ENCODE results near the gene FUT2. TPM values are rescaled to one million over a fixed set of nuclear protein-coding genes. Genes with fewer than 3 reads are reported as not detected.

FUT2 gene
- polyA plus RNA-seq, 1 donor from 2014 or later = not detected

DNA sequence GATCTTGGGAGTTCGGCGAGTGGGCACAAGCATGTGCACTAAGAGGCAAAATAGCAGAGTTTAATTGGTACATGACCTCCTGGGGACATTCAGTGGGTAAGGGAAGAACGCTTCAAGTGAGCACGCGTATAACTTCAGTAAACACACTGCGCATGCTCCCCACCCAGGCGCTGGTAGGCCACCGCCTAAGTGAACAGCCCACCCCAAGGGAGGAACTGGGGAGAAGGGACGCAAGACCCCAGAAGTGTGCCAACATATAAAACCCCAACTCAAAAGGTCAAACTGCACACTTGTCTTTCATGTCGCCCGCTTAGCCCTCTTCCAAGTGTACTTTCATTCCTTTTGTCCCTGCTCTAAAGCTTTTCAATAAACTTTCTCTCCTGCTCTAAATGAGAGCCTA lies 12.4 kb upstream of the FUT2 start:
- Histone ChIP-seq H3K4me2 (ENCODE audit: low read length) (no peak overlapping the region), H3K9ac (ENCODE audit: low read length) (no peak overlapping the region), H3K9me2 (ENCODE audit: insufficient read depth, low read length) (no peaks in the 10 kb centered on the region), H2AFZ (ENCODE audit: low read depth, low read length) (no peak overlapping the region), H3K27ac (ENCODE audit: low read length) (no peak overlapping the region), H3K9me3 (ENCODE audit: low read length) (no peaks in the 10 kb centered on the region), H3K79me2 (replicated peaks; ENCODE audit: insufficient read depth, low read length) (no peaks in the 10 kb centered on the region), H3K36me3 (ENCODE audit: insufficient read depth, low read length) (no peaks in the 10 kb centered on the region), H3K4me3 (ENCODE audit: low read length) (no peak overlapping the region), H4K20me1 (ENCODE audit: insufficient read depth) (no peaks in the 10 kb centered on the region), H3F3A (ENCODE audit: insufficient read depth, low read length, poor library complexity, severe bottlenecking) (no peaks in the 10 kb centered on the region), H3K27me3 (ENCODE audit: insufficient read depth, low read depth, low read length) (no peaks in the 10 kb centered on the region)
- TF ChIP-seq TAF1 (IDR thresholded peaks at IDR 0.05; ENCODE audit: low read depth) = no peak

DNA sequence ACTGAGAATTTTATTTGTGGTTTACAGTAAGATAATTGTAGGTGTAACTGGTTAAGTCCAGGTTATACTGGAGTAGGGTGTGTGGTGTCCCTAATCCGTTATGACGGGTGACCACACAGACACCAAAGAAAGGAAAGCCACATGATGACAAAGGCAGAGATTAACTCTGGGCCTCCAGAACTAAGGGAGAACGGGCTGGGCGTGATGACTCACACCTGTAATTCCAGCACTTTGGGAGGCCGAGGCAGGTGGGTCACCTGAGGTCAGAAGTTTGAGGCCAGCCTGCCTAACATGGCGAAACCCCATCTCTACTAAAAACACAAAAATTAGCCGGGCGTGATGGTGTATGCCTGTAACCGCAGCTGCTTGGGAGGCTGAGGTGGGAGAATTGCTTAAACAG lies 10.2 kb upstream of the FUT2 start:
- no peaks in the 10 kb centered on the region for H3K79me2 ChIP-seq (replicated peaks; ENCODE audit: insufficient read depth, low read length)
- TF ChIP-seq POLR2AphosphoS5 (IDR thresholded peaks at IDR 0.05) (no peak), RAD21 (conservative IDR thresholded peaks at IDR 0.05) (no peak), MXI1 (conservative IDR thresholded peaks at IDR 0.05; ENCODE audit: poor library complexity, severe bottlenecking) (no peak), EP300 (conservative IDR thresholded peaks at IDR 0.05; ENCODE audit: poor library complexity, severe bottlenecking) (no peak), EZH2 (IDR thresholded peaks at IDR 0.05; ENCODE audit: borderline replicate concordance, insufficient read depth, low read length, poor library complexity, severe bottlenecking) (no peak), SMC3 (conservative IDR thresholded peaks at IDR 0.05; ENCODE audit: poor library complexity) (no peak), TAF1 (IDR thresholded peaks at IDR 0.05; ENCODE audit: low read depth) (no peak)
- TF ChIP-seq, protein P1, sequence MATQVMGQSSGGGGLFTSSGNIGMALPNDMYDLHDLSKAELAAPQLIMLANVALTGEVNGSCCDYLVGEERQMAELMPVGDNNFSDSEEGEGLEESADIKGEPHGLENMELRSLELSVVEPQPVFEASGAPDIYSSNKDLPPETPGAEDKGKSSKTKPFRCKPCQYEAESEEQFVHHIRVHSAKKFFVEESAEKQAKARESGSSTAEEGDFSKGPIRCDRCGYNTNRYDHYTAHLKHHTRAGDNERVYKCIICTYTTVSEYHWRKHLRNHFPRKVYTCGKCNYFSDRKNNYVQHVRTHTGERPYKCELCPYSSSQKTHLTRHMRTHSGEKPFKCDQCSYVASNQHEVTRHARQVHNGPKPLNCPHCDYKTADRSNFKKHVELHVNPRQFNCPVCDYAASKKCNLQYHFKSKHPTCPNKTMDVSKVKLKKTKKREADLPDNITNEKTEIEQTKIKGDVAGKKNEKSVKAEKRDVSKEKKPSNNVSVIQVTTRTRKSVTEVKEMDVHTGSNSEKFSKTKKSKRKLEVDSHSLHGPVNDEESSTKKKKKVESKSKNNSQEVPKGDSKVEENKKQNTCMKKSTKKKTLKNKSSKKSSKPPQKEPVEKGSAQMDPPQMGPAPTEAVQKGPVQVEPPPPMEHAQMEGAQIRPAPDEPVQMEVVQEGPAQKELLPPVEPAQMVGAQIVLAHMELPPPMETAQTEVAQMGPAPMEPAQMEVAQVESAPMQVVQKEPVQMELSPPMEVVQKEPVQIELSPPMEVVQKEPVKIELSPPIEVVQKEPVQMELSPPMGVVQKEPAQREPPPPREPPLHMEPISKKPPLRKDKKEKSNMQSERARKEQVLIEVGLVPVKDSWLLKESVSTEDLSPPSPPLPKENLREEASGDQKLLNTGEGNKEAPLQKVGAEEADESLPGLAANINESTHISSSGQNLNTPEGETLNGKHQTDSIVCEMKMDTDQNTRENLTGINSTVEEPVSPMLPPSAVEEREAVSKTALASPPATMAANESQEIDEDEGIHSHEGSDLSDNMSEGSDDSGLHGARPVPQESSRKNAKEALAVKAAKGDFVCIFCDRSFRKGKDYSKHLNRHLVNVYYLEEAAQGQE (IDR thresholded peaks at IDR 0.05; ENCODE audit: borderline replicate concordance) = no peak
- TF ChIP-seq, protein P2, sequence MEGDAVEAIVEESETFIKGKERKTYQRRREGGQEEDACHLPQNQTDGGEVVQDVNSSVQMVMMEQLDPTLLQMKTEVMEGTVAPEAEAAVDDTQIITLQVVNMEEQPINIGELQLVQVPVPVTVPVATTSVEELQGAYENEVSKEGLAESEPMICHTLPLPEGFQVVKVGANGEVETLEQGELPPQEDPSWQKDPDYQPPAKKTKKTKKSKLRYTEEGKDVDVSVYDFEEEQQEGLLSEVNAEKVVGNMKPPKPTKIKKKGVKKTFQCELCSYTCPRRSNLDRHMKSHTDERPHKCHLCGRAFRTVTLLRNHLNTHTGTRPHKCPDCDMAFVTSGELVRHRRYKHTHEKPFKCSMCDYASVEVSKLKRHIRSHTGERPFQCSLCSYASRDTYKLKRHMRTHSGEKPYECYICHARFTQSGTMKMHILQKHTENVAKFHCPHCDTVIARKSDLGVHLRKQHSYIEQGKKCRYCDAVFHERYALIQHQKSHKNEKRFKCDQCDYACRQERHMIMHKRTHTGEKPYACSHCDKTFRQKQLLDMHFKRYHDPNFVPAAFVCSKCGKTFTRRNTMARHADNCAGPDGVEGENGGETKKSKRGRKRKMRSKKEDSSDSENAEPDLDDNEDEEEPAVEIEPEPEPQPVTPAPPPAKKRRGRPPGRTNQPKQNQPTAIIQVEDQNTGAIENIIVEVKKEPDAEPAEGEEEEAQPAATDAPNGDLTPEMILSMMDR (IDR thresholded peaks at IDR 0.05; ENCODE audit: poor library complexity, severe bottlenecking) = no peak
- H3K27me3 ChIP-seq (ENCODE audit: insufficient read depth, low read depth, low read length) = no peaks in the 10 kb centered on the region
- no peak overlapping the region for H2AFZ ChIP-seq (ENCODE audit: low read depth, low read length)
- H3K4me2 ChIP-seq (ENCODE audit: low read length) = no peak overlapping the region
- no peak overlapping the region for H3K4me3 ChIP-seq (ENCODE audit: low read length)
- H3K9me2 ChIP-seq (ENCODE audit: insufficient read depth, low read length) = no peaks in the 10 kb centered on the region
- H3K27ac ChIP-seq (ENCODE audit: low read length) = no peak overlapping the region
- no peaks in the 10 kb centered on the region for H3K36me3 ChIP-seq (ENCODE audit: insufficient read depth, low read length)
- H3F3A ChIP-seq (ENCODE audit: insufficient read depth, low read length, poor library complexity, severe bottlenecking) = no peaks in the 10 kb centered on the region
- H4K20me1 ChIP-seq (ENCODE audit: insufficient read depth) = no peaks in the 10 kb centered on the region
- H3K9me3 ChIP-seq (ENCODE audit: low read length) = no peaks in the 10 kb centered on the region
- no peak overlapping the region for H3K9ac ChIP-seq (ENCODE audit: low read length)

DNA sequence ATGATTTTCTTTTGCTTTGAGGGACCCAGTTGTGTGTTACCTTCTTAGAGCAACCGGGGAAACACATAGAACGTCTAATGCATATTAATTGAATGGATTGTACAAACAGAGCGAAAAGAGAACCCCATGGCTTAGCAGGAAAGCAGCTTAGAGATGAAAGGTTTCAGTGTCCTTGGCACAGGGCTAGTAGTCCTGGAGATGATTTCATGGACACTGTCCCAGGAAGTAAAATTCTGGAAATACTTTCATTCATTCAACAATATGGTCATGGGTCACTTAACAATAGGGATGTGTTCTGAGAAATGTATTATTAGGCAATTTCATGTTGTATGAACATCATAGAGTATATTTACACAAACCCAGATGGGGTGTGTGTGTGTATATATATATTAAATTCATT lies 9.7 kb upstream of the FUT2 start:
- Histone ChIP-seq H3K4me3 (ENCODE audit: low read length) (no peak overlapping the region), H3K9ac (ENCODE audit: low read length) (no peak overlapping the region), H3K9me3 (ENCODE audit: low read length) (no peaks in the 10 kb centered on the region), H3K27me3 (ENCODE audit: insufficient read depth, low read depth, low read length) (no peaks in the 10 kb centered on the region), H2AFZ (ENCODE audit: low read depth, low read length) (no peak overlapping the region), H3K4me2 (ENCODE audit: low read length) (no peak overlapping the region), H3K9me2 (ENCODE audit: insufficient read depth, low read length) (no peaks in the 10 kb centered on the region), H3K36me3 (ENCODE audit: insufficient read depth, low read length) (no peaks in the 10 kb centered on the region), H4K20me1 (ENCODE audit: insufficient read depth) (no peaks in the 10 kb centered on the region), H3K79me2 (replicated peaks; ENCODE audit: insufficient read depth, low read length) (no peaks in the 10 kb centered on the region), H3K27ac (ENCODE audit: low read length) (no peak overlapping the region), H3F3A (ENCODE audit: insufficient read depth, low read length, poor library complexity, severe bottlenecking) (no peaks in the 10 kb centered on the region)
- TF ChIP-seq RAD21 (conservative IDR thresholded peaks at IDR 0.05) = no peak
- TF ChIP-seq MXI1 (conservative IDR thresholded peaks at IDR 0.05; ENCODE audit: poor library complexity, severe bottlenecking) = no peak
- TF ChIP-seq EP300 (conservative IDR thresholded peaks at IDR 0.05; ENCODE audit: poor library complexity, severe bottlenecking) = no peak
- TF ChIP-seq, protein P1 (IDR thresholded peaks at IDR 0.05; ENCODE audit: borderline replicate concordance) = no peak
- TF ChIP-seq EZH2 (IDR thresholded peaks at IDR 0.05; ENCODE audit: borderline replicate concordance, insufficient read depth, low read length, poor library complexity, severe bottlenecking) = no peak
- TF ChIP-seq SMC3 (conservative IDR thresholded peaks at IDR 0.05; ENCODE audit: poor library complexity) = no peak
- TF ChIP-seq TAF1 (IDR thresholded peaks at IDR 0.05; ENCODE audit: low read depth) = no peak
- TF ChIP-seq POLR2AphosphoS5 (IDR thresholded peaks at IDR 0.05) = no peak
- TF ChIP-seq, protein P2 (IDR thresholded peaks at IDR 0.05; ENCODE audit: poor library complexity, severe bottlenecking) = no peak

Measured in neural cell (in vitro differentiated cells).